CD4-positive, alpha-beta T cell treated with Interferon alpha-2 for 1 hour (primary cell): ENCODE results near the gene RALGPS1.

ENCODE experiments used
- DNase-seq, 2 donors: peaks; one replicate each; pipeline ENCODE4 v3.0.0-alpha.2; 2020 to 2022

RALGPS1 gene

DNA sequence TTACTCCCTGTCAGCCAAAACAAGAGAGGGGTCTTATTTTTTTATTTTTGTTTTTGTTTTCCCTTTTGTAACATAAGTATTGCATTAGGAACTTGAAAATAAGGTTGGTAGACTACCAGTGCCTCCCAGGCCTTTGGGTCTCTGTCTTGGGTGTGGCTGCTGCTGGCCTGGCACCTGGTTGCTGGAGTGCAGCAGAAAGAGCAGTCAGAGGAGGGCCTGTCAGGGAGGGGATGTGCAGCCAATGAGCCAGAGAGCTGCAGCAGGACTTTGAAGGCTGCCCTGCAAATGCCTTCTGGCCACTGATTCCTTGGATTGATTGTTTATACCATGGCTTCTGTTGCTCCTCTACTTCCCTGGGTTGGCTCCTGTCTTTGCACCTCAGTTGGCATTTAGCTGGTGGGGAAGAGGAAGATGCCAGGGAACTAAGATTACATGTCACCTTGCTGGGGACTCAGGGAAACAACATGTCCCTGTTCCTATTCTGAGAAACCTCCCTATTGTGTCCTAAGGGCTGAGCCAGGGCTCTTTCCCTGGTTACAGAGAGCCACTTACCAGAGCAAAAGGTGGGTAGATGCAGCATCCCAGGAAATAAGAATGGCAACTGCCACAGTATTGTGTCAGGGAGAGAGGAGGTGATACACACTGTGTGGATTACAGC is 141.3 kb downstream of the RALGPS1 start:
- DNase-seq = no peak

DNA sequence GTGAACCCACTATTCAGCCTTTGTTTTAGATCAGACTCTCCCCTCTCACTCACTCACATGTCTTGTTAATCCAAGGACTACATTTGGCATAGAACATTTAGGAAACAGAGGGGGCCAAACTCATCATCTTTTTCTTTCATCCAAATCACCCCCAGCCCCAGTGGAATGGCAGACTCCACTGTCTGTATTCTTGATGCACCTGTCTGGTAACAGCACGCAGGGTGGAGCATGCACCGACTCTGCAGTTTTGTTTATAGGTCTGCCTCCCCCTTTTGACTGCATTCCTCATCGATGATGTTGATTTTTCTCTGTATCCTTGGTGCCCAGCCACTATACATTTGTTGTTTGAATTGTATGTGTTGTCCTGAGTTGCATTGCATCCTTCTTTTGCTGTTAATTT is 141.9 kb downstream of the RALGPS1 start:
- DNase-seq = no peak

- no peak for DNase-seq
Observed at GRCh38 chr9:127058011-127058644, 143.5 kb downstream of the RALGPS1 start.

DNA sequence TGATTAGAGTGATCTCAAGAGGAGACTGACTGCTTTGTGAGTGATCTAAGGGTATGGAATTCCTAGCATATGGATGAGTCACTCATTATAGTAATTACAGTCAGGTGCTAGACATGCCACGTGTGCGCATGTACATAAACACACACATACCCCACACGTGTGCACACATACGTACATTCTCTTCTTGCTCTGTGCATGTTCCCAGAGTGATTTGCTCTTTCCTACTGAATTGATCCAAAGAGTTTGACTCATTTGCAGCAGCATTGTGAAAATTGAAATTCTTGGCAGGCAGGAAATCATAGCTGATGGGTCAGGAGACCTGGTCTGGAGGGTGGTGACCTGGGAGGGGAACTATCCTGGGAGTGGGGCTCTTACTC is 144.1 kb downstream of the RALGPS1 start:
- no peak for DNase-seq

DNA sequence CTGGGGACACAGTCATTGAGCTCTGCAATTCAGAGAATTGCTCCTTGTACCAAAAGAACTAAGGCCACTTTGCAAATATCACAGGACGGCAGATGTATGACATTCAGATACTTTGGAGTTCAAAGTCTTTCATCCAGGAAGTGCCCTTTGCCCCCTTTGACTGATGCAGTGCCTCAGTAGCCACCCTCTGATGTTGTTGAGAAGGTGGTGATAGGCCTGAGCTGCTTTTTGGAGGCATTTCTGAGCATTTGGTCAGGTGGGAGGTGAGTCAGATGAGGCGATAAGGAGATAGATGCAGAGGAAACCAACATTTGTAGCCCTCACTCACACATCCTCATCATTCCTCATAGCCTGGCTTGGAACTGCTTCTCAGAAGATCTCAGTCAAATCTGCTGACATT is 144.4 kb downstream of the RALGPS1 start:
- DNase-seq = no peak

DNA sequence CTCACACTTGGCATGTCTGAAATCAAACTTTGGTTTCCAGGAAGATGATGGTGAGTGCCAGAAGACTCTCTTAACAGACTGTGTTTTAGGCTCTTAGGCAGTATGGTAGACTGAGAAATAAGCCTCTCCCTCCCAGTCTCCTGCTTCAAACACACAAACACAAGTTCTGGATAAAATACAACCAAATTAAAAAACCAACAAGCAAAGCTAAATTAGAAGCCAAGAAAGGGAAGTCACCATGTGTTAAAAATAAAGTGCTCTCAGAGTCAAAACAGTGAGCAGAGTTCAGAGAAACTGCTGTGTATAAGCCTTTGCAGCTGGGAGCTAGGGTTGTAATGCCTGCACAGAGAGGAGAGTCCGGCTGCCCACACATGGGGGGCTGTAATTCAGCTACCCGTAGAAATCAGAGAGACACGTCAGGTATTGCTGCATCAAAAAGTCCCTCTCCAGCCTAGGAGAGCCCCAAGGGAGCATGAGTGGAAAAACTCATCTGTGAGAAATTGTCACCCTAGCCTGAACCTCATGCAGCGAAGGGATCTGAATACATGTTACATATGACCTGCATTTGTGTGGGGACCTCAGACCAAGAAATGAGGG is 145.3 kb downstream of the RALGPS1 start:
- no peak for DNase-seq

DNA sequence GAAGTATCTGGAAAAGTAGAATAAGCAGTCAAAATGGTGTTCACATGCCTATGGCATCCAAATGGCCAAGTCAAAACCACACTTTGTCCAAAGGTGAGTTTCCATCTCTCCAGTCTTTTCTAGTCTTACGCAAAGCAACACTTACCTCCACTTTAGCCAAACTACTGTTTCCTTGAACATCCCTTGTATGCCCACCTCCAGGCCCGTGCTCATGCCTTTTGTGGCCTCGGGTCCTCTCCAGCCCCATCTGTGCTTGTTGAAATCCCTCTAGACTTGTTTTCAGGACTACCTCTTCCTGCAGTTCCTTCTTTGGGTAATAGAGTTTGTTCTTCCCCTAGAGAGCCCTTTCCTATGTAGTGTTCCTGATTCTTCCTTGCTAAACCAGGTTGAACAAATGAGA is 146.8 kb downstream of the RALGPS1 start:
- no peak for DNase-seq

DNA sequence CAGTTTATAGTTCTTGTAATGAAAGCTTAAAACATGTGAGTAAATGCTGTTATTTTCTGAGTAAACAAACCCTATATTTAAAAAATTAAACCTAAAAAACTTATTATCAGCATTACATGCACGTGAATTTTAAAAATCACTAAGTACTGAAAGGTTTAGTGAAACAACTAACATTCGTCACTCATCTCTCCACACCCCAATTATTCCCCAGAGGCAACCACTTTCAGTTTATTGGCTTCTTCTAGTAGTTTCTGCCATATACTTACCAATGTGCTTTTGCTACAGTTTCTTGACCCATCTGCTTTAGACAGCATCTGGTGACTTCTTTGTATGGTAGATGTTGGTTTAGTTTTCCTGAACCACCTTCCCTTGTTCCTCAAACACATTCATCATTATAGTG is 149.8 kb downstream of the RALGPS1 start:
- no peak for DNase-seq

- no peak for DNase-seq
Observed at GRCh38 chr9:127065592-127065991, 151.0 kb downstream of the RALGPS1 start.

- DNase-seq = no peak
Observed at GRCh38 chr9:127066060-127066850, 151.7 kb downstream of the RALGPS1 start.

GRCh38 chr9:127066851-127067136 is 152.2 kb downstream of the RALGPS1 start:
- no peak for DNase-seq

DNA sequence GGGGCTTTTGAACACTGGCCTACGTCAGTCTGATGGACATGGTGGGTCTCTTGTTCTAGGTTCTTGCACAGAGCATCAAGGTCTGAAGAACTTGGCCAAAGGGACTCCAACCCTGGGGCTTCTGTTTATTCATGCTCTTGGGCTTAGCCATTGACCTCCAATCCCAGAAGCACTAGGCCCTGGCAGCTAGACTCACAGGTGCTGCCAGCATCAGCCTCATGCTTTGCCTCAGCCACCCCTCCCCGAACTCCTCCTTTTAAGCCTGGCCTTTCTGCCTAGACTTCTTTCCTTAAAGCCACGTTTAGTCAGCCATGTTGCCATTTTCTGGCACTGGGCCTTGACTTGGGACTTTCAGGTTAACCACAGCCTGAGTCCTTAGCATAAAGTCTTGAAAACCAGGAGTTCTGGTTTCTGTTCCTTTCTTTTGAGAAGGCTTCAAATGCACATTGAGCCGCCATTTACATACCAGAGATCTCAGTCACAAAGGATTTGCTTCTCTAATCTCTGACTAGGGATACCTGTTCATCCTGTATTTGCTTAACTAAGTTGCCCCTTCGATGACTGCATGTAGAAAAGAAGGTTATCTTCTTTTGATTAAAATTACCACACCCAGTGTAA is 153.1 kb downstream of the RALGPS1 start:
- DNase-seq = no peak

- DNase-seq = no peak
Observed at GRCh38 chr9:127074561-127075548, 160.3 kb downstream of the RALGPS1 start.

GRCh38 chr9:127075624-127076372 is 161.2 kb downstream of the RALGPS1 start:
- no peak for DNase-seq

DNA sequence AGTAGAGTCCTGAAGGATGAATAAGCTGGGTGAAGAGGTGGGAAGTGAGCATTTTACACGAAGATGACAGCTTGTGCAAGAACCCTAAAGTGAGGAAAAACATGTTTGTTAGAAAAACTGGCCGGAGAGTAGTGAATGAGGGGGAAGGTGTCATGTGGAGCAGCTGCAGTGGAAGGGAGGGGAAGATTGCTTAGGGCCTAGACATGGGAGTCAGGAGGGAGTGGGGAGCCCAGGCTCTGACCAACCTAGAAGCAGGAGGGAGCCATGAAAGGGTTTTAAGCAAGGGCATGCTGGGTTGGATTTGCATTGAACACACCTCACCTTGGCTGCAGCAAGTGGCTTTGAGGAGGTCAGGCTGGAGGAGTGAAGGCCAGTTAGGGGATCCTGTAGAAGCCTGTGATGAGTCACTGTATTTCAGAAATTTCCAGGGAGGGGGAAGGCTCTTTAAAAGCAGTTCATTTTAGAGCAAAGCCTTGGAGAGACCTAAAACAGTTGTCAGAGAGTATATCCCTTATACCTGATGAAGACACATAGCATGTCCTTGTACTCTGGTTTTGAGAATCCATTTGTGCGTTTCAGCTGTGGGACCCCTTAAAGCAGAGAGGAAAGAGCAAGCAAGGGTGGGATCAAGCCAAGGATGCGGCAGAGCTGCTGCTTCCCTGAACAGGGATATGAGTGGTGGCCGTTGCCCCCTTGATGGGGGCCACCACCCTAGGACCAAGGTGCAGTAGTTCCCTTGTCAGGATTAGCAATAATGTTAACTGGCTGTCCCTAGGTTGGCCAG is 162.5 kb downstream of the RALGPS1 start:
- DNase-seq = no peak

DNA sequence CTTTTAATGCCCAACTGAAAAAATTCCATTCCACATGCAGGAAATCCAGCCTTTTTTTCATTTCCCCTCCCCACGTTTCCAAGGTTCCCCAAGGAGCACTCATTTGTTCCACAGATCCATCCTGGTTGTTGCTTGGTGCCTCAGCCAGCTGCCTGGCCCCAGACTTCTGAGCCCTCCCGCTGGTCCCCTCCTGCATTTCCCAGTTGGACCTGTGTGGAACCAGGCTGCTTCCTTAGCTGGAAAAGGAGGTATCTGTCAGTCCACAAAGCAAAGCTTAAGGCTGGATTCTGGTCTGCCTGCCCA is 163.0 kb downstream of the RALGPS1 start:
- DNase-seq = no peak

DNA sequence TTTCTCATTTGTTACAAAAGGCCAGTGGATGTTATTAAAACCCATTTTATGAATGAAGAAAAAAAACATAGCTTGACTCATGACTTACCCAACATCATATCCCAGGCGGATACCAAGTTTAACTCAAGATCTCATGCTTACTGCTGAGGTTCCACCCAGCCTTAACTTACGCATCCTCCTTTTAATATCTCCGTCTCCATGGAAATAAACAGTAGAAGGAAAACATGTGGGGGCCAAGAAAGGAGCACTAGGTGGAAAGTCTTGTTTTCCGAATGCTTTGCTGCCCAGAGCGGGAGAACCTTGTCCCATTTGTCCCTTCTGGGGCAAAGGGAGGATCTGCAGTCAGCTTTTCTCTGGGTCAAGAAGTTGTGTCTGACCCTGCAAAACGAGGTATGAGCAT is 163.8 kb downstream of the RALGPS1 start:
- no peak for DNase-seq

DNA sequence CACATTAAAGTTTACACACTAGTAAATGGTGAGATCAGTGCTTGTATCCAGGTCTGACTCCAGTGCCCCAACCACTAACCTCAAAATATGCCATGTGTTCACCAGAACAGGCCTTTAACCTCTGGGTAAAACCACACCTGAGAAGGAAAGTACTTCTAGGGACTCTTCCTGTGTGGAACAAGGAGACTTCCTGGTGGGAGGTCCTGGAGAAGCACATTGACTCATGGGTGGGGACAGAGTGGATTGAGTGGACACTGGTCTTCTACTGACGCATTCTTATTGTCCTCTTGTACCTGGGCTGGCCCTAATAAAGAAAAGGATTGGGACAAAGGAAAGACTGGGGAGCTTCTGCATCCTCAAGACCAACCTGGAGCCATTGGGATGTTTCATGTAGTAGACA is 164.4 kb downstream of the RALGPS1 start:
- no peak for DNase-seq

- no peak for DNase-seq
Observed at GRCh38 chr9:127079446-127080140, 165.0 kb downstream of the RALGPS1 start.
